Measurements from ENCODE around the gene CFAP46.
A peak's percentile ranks its signal among the peaks of the same experiment; 100 is the strongest.

CFAP46 gene

DNA sequence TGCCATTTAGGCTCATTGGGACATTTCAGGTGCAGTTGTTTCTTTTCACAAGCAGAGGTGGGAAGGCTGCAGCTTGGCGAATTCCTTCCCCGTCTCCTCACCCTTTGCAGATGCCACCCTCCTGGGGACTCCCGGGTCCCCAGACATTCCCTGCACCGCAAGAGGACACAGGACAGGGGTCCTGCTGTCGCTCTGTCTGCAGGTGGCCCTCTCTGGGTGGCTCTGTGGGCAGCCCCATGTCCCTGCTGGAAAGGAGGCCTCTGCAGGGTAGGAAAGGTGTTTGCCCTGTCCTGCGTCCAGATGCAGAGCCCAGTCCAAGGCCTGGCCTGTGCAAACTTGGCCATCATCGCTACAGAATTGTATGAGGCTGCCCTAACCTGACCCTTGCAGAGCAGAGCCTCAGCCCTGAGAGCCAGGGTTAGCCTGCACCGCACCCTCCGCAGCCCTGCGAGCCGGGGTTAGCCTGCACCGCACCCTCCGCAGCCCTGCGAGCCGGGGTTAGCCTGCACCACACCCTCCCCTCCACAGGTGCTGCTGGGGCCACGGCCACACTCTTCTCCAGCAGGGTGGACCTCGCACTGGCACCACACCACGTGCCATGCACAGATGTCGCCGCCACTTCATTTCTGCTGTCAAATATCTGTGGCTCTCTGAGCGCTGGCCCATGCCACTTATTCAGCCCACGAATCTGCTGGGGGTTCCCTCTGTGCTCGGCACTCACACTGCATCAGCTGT lies 61.0 kb downstream of the CFAP46 start:
- DNase-seq = no peak
- Histone ChIP-seq H3K27ac (ENCODE audit: insufficient read depth in 1 of 2, low read depth in 1 of 2, low read length in 2 of 2, poor library complexity in 1 of 2, severe bottlenecking in 2 of 2) (no peak overlapping the region), H3K9me3 (ENCODE audit: control extremely low read depth in 1 of 5, control insufficient read depth in 4 of 5, insufficient read depth in 2 of 5, low read depth in 1 of 5, low read length in 4 of 5) (no peaks in the 10 kb centered on the region), H3K36me3 (ENCODE audit: control insufficient read depth in 4 of 4, insufficient read depth in 4 of 4, low read length in 3 of 4) (no peaks in the 10 kb centered on the region), H3K27me3 (replicated peaks in 2 of 5; ENCODE audit: control insufficient read depth in 4 of 5, insufficient read depth in 5 of 5, low read length in 4 of 5) (peaks cover 0 to 56% (median 4%) of the 10 kb centered on the region in 5 experiments), H3K4me1 (ENCODE audit: control extremely low read depth in 1 of 4, control insufficient read depth in 4 of 4, insufficient read depth in 4 of 4, low read length in 3 of 4) (peaks cover 0 to 3% (median under 1%) of the 10 kb centered on the region in 4 experiments), H3K4me3 (ENCODE audit: control insufficient read depth in 1 of 7, extremely low read depth in 1 of 7, insufficient read depth in 4 of 7, low read depth in 2 of 7, low read length in 6 of 7) (no peak overlapping the region)
- WGBS (ENCODE audit: insufficient coverage) = 95% methylated on average over 22 of the region's 23 CpGs
- POLR2A ChIA-PET = no interaction called here
- CTCF ChIA-PET = no interaction called here

DNA sequence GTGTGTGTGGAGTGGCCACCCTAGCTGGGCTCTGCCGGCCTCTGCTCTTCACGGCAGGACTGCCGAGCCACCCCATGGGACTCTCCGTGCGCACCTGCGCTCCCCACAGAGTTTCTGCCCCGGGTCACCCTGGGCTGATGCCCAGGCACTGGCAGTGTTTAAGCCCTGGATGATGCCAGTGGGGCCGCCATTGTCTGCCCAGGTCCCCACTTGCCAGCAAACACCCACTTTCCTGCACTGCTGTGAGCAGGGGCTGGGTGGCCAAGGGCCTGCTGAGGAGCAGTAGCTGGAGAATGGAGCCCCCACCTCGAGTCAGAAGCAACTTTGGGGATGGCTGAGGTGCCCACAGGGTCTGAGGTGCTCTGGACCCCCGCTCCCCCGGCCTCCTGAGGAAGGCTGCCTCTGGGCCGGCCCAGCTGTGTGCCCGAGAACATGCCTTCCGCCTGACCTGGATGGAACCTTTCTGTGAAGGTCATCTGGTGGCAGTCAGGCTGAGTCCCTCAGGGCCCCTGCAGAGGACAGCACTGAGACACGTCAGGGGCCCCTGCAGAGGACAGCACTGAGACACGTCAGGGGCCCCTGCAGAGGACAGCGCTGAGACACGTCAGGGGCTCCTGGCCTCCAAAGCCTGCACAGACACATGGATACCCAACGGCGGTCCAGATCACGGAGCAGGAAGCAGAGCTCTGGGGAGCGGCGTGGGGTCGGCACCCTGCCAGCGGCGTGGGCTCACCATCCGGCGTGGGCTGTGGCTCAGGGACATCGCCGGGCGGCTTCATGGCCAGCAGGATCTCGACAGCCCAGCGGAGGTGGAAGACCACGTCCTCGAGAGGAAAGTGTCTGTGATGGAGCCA lies 62.0 kb downstream of the CFAP46 start:
- CTCF ChIA-PET = no interaction called here
- peaks cover 0 to 64% (median 4%) of the 10 kb centered on the region in 5 experiments for H3K27me3 ChIP-seq (replicated peaks in 2 of 5; ENCODE audit: control insufficient read depth in 4 of 5, insufficient read depth in 5 of 5, low read length in 4 of 5)
- no peak overlapping the region for H3K4me3 ChIP-seq (ENCODE audit: control insufficient read depth in 1 of 7, extremely low read depth in 1 of 7, insufficient read depth in 4 of 7, low read depth in 2 of 7, low read length in 6 of 7)

DNA sequence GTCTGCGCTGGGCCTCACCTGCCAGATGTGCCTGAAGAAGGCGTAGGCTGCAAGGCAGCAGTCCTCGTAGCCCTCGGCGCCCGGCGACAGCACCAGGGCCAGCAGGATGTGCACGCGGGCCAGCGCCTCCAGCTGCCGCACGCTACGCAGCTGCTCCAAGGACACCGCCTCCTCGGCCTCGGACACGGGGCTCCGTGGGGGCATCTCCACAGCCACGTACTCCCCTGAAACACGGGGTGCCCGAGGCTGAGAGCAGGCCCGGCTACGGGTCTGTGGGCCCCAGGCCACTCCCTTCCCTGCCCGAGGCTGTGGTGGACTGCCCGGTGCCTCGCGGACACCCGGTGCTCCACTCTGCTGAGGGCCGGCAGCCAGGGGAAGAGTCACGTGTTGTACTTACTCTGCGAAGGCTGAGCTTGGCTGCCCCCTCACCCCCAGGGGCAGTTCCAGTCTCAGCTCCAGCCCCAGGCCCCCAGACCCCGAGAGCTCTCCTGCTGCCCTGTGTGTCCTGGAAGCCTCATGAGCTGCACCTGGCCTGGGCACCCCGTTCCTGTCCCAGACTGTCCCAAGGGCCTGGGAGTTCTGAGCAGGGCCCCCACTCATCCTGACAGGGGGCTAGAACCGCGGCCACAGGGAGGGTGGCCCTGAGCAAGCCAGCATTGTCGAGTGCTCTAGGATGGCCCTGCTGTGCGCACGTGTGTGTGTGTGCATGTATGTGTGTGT lies 62.8 kb downstream of the CFAP46 start:
- DNase-seq = peak in 1 of 3 donors; percentile 11
- POLR2A ChIA-PET = no interaction called here
- Histone ChIP-seq H3K4me1 (ENCODE audit: control extremely low read depth in 1 of 4, control insufficient read depth in 4 of 4, insufficient read depth in 4 of 4, low read length in 3 of 4) (peaks cover 0 to 3% (median under 1%) of the 10 kb centered on the region in 4 experiments), H3K4me3 (ENCODE audit: control insufficient read depth in 1 of 7, extremely low read depth in 1 of 7, insufficient read depth in 4 of 7, low read depth in 2 of 7, low read length in 6 of 7) (no peak overlapping the region), H3K27me3 (replicated peaks in 2 of 5; ENCODE audit: control insufficient read depth in 4 of 5, insufficient read depth in 5 of 5, low read length in 4 of 5) (peaks cover 0 to 68% (median 4%) of the 10 kb centered on the region in 5 experiments), H3K27ac (ENCODE audit: insufficient read depth in 1 of 2, low read depth in 1 of 2, low read length in 2 of 2, poor library complexity in 1 of 2, severe bottlenecking in 2 of 2) (no peak overlapping the region), H3K36me3 (ENCODE audit: control insufficient read depth in 4 of 4, insufficient read depth in 4 of 4, low read length in 3 of 4) (no peaks in the 10 kb centered on the region), H3K9me3 (ENCODE audit: control extremely low read depth in 1 of 5, control insufficient read depth in 4 of 5, insufficient read depth in 2 of 5, low read depth in 1 of 5, low read length in 4 of 5) (peaks cover 0 to 10% (median 0%) of the 10 kb centered on the region in 5 experiments)
- 40% methylated on average over 32 of the region's 38 CpGs for WGBS (ENCODE audit: insufficient coverage)
- CTCF ChIA-PET = no interaction called here

More for the DNA sequence above, 62.0 kb downstream of the CFAP46 start:
- Histone ChIP-seq H3K9me3 (ENCODE audit: control extremely low read depth in 1 of 5, control insufficient read depth in 4 of 5, insufficient read depth in 2 of 5, low read depth in 1 of 5, low read length in 4 of 5) (peaks cover 0 to 6% (median 0%) of the 10 kb centered on the region in 5 experiments), H3K4me1 (ENCODE audit: control extremely low read depth in 1 of 4, control insufficient read depth in 4 of 4, insufficient read depth in 4 of 4, low read length in 3 of 4) (peaks cover 0 to 3% (median under 1%) of the 10 kb centered on the region in 4 experiments), H3K27ac (ENCODE audit: insufficient read depth in 1 of 2, low read depth in 1 of 2, low read length in 2 of 2, poor library complexity in 1 of 2, severe bottlenecking in 2 of 2) (no peak overlapping the region), H3K36me3 (ENCODE audit: control insufficient read depth in 4 of 4, insufficient read depth in 4 of 4, low read length in 3 of 4) (no peaks in the 10 kb centered on the region)
- POLR2A ChIA-PET = no interaction called here
- no peak for DNase-seq
- 96% methylated on average over 31 of the region's 35 CpGs for WGBS (ENCODE audit: insufficient coverage)

DNA sequence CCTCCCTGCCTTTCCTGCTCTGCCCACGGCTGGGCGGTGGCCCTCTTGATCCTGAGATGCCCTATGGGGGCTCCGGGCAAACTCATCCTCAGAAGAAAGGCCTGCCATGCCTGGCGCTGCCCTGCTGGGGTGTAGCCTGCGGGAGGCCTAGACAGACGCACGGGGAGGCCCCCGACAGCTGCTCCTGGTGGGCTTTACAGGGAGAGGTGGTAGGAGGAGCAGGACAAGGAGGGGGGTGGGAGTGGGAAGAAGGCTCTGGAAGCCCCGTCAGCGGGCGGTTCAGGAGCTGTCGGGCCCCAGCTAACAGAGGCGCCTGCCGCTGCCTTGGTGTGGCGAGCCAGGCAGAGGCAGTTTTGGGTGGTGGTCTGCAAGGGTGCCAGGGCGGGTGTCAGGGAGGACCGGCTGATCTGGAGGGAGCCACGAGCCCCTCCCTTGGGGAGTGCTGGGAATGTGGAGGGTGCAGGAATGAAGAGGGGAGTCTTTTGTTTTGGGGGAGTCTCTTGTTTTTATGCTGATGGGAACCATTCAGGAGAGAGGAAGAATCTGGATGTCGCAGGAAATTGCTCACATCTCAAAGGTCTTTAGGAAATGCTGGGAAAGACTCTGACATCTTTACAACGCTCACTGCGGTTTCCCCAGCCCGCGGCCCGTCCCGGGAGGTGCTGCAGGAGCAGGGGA lies 63.5 kb downstream of the CFAP46 start:
- Histone ChIP-seq H3K36me3 (ENCODE audit: control insufficient read depth in 4 of 4, insufficient read depth in 4 of 4, low read length in 3 of 4) (no peaks in the 10 kb centered on the region), H3K27me3 (replicated peaks in 2 of 5; ENCODE audit: control insufficient read depth in 4 of 5, insufficient read depth in 5 of 5, low read length in 4 of 5) (peaks cover 0 to 65% (median 4%) of the 10 kb centered on the region in 5 experiments), H3K9me3 (ENCODE audit: control extremely low read depth in 1 of 5, control insufficient read depth in 4 of 5, insufficient read depth in 2 of 5, low read depth in 1 of 5, low read length in 4 of 5) (peaks cover 0 to 10% (median 0%) of the 10 kb centered on the region in 5 experiments), H3K4me3 (ENCODE audit: control insufficient read depth in 1 of 7, extremely low read depth in 1 of 7, insufficient read depth in 4 of 7, low read depth in 2 of 7, low read length in 6 of 7) (no peak overlapping the region), H3K4me1 (ENCODE audit: control extremely low read depth in 1 of 4, control insufficient read depth in 4 of 4, insufficient read depth in 4 of 4, low read length in 3 of 4) (peaks cover 0 to 3% (median under 1%) of the 10 kb centered on the region in 4 experiments), H3K27ac (ENCODE audit: insufficient read depth in 1 of 2, low read depth in 1 of 2, low read length in 2 of 2, poor library complexity in 1 of 2, severe bottlenecking in 2 of 2) (no peak overlapping the region)
- 50% methylated on average over 22 of the region's 25 CpGs for WGBS (ENCODE audit: insufficient coverage)
- ChIA-PET CTCF (no interaction called here), POLR2A (no interaction called here)
- DNase-seq = no peak

DNA sequence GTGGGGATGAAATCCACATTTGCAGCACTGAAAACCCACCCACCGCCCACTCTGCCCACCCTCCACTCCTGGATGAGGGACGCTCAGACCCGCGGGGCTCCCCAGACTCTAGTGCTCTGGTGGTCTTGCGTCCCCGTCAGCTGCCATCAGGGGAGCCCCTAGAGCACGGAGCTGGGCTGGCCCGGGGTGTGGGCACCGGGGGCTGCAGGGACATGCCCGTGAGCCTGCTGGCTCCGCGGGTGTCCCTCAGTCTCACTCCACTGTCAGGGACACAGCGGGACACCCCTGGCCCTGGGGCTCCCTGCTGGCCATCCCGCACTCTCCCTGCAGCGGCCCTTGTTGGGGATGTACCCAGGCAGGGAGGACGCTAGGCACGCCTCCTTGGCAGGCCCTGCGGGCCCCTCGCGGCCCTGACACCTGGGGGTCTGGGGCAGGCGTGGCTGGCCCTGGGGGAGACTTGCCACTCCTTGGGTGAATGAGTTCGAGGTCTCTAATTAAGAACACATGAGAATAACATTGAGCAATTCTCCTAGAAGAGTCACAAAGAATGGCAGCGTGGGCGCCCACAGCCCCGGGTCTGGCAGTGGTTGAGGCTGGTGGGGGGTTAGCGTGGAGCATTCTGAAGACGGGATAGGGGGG lies 64.2 kb downstream of the CFAP46 start:
- Histone ChIP-seq H3K4me1 (ENCODE audit: control extremely low read depth in 1 of 4, control insufficient read depth in 4 of 4, insufficient read depth in 4 of 4, low read length in 3 of 4) (peaks cover 0 to 3% (median under 1%) of the 10 kb centered on the region in 4 experiments), H3K27ac (ENCODE audit: insufficient read depth in 1 of 2, low read depth in 1 of 2, low read length in 2 of 2, poor library complexity in 1 of 2, severe bottlenecking in 2 of 2) (no peak overlapping the region), H3K27me3 (replicated peaks in 2 of 5; ENCODE audit: control insufficient read depth in 4 of 5, insufficient read depth in 5 of 5, low read length in 4 of 5) (peaks cover 0 to 71% (median 4%) of the 10 kb centered on the region in 5 experiments), H3K4me3 (ENCODE audit: control insufficient read depth in 1 of 7, extremely low read depth in 1 of 7, insufficient read depth in 4 of 7, low read depth in 2 of 7, low read length in 6 of 7) (no peak overlapping the region), H3K9me3 (ENCODE audit: control extremely low read depth in 1 of 5, control insufficient read depth in 4 of 5, insufficient read depth in 2 of 5, low read depth in 1 of 5, low read length in 4 of 5) (peaks cover 0 to 10% (median 0%) of the 10 kb centered on the region in 5 experiments), H3K36me3 (ENCODE audit: control insufficient read depth in 4 of 4, insufficient read depth in 4 of 4, low read length in 3 of 4) (no peaks in the 10 kb centered on the region)
- no peak for DNase-seq
- WGBS (ENCODE audit: insufficient coverage) = 86% methylated on average over 20 of the region's 27 CpGs
- POLR2A ChIA-PET = no interaction called here
- CTCF ChIA-PET = interaction anchor here (0.7 kb wide), 1 partner anchor 40 kb away, joined by 4 read pairs; no protein-coding TSS in a partner anchor

DNA sequence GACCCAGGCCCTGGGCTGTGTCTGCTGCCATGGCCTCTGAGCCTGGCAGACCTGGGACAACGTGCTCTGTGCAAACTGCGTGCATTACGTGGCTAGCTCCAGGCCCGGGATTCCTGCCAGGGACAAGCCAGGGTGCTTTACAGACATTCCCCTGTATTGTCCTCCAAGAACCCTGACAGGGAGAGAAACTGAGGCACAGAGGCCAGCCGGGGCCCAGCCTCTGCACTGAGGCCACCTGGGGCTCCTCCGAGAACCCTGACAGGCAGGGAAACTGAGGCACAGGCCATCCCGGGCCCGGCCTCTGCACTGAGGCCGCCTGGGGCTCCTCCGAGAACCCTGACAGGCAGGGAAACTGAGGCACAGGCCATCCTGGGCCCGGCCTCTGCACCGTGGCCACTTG lies 64.9 kb downstream of the CFAP46 start:
- Histone ChIP-seq H3K27me3 (replicated peaks in 2 of 5; ENCODE audit: control insufficient read depth in 4 of 5, insufficient read depth in 5 of 5, low read length in 4 of 5) (peaks cover 0 to 69% (median 4%) of the 10 kb centered on the region in 5 experiments), H3K4me1 (ENCODE audit: control extremely low read depth in 1 of 4, control insufficient read depth in 4 of 4, insufficient read depth in 4 of 4, low read length in 3 of 4) (peaks cover 0 to 3% (median under 1%) of the 10 kb centered on the region in 4 experiments), H3K9me3 (ENCODE audit: control extremely low read depth in 1 of 5, control insufficient read depth in 4 of 5, insufficient read depth in 2 of 5, low read depth in 1 of 5, low read length in 4 of 5) (peaks cover 0 to 10% (median 0%) of the 10 kb centered on the region in 5 experiments), H3K36me3 (ENCODE audit: control insufficient read depth in 4 of 4, insufficient read depth in 4 of 4, low read length in 3 of 4) (no peaks in the 10 kb centered on the region), H3K27ac (ENCODE audit: insufficient read depth in 1 of 2, low read depth in 1 of 2, low read length in 2 of 2, poor library complexity in 1 of 2, severe bottlenecking in 2 of 2) (no peak overlapping the region), H3K4me3 (ENCODE audit: control insufficient read depth in 1 of 7, extremely low read depth in 1 of 7, insufficient read depth in 4 of 7, low read depth in 2 of 7, low read length in 6 of 7) (no peak overlapping the region)
- no peak for DNase-seq
- ChIA-PET POLR2A (no interaction called here), CTCF (interaction anchor here (0.7 kb wide), 1 partner anchor 39 kb away, joined by 4 read pairs; no protein-coding TSS in a partner anchor)
- WGBS (ENCODE audit: insufficient coverage) = 93% methylated on average over 10 of the region's 12 CpGs

Measured in common myeloid progenitor, CD34-positive (primary cell).